Mammary epithelial cell (primary cell): ENCODE measurements around the gene SLC25A4.

Experiments used
- CTCF ChIP-seq, 2 donors: IDR thresholded peaks in 1 of 2; conservative IDR thresholded peaks in 1 of 2; 2 replicates each; pipeline ENCODE4 v1.5.1; 2011 to 2012; ENCODE audit warnings: inconsistent platforms in 2 of 2, low read length in 2 of 2, mild to moderate bottlenecking in 2 of 2, control low read depth in 1 of 2, low read depth in 1 of 2; ENCODE audit not compliant: insufficient read depth in 1 of 2; ENCODE audit errors: extremely low read depth in 1 of 2
- EZH2 ChIP-seq: IDR thresholded peaks from 2 replicates; pipeline ENCODE4 v1.6.1; 2012; ENCODE audit warnings: low read length, inconsistent platforms, borderline replicate concordance

- TF ChIP-seq CTCF (conservative IDR thresholded peaks at IDR 0.05 in 1 of 2, IDR thresholded peaks at IDR 0.05 in 1 of 2; ENCODE audit: extremely low read depth in 1 of 2, insufficient read depth in 1 of 2, low read depth in 1 of 2, low read length in 2 of 2): no peak
- no peak for TF ChIP-seq EZH2
Measured at GRCh38 chr4:185144601-185145240, 1.7 kb downstream of the SLC25A4 start.
